CD14-positive monocyte (primary cell): ENCODE results near the gene MAN1C1. TPM values are rescaled to one million over a fixed set of nuclear protein-coding genes. Genes with fewer than 3 reads are reported as not detected.

Source experiments
- DNase-seq, 3 donors: peaks; one replicate each; pipeline ENCODE4 v3.0.0-alpha.2; 2011 to 2022
- H2AFZ ChIP-seq: 2 replicates; pipeline ENCODE4 v1.6.0; 2012; ENCODE audit warnings: mild to moderate bottlenecking, low read depth, low read length, inconsistent platforms; ENCODE audit not compliant: insufficient read depth, poor library complexity, severe bottlenecking
- H3K27ac ChIP-seq, 2 donors: 1 replicate in 1 of 2; 2 replicates in 1 of 2; pipeline ENCODE4 v1.5.1; 2012 to 2013; ENCODE audit warnings: low read length in 2 of 2, control low read depth in 1 of 2, inconsistent platforms in 1 of 2, low read depth in 1 of 2, mild to moderate bottlenecking in 1 of 2
- H3K27me3 ChIP-seq, 2 donors: one replicate each; pipeline versions ENCODE4 v1.6.0 to v1.6.1; 2011 to 2013; ENCODE audit warnings: low read length in 2 of 2; ENCODE audit not compliant: control insufficient read depth in 2 of 2, insufficient read depth in 2 of 2
- H3K36me3 ChIP-seq, 2 donors: replicated peaks in 1 of 2; 1 replicate in 1 of 2; 2 replicates in 1 of 2; pipeline versions ENCODE4 v1.5.1 to v1.6.1; 2012 to 2013; ENCODE audit warnings: low read length in 2 of 2, control low read depth in 1 of 2, inconsistent platforms in 1 of 2, mild to moderate bottlenecking in 1 of 2; ENCODE audit not compliant: insufficient read depth in 2 of 2, control insufficient read depth in 1 of 2
- H3K4me1 ChIP-seq, 2 donors: 1 replicate in 1 of 2; 2 replicates in 1 of 2; pipeline versions ENCODE4 v1.5.1 to v1.6.1; 2012 to 2013; ENCODE audit warnings: low read length in 2 of 2, control low read depth in 1 of 2, inconsistent platforms in 1 of 2, mild to moderate bottlenecking in 1 of 2, moderate library complexity in 1 of 2; ENCODE audit not compliant: insufficient read depth in 2 of 2, control insufficient read depth in 1 of 2
- H3K4me2 ChIP-seq: replicated peaks from 2 replicates; pipeline ENCODE3; 2012; ENCODE audit warnings: low read length, moderate library complexity, mild to moderate bottlenecking; ENCODE audit not compliant: poor library complexity, severe bottlenecking; ENCODE audit errors: extremely low read depth
- H3K4me3 ChIP-seq, 3 experiments: fragments of 200-600 bp in 1 of 3; sonication (generic) in 1 of 3; replicated peaks in 1 of 3; 1 replicate in 2 of 3; 2 replicates in 1 of 3; pipeline ENCODE4 v1.5.1; 2011 to 2013; ENCODE audit warnings: low read length in 3 of 3, mild to moderate bottlenecking in 3 of 3, control low read depth in 2 of 3, low read depth in 2 of 3, inconsistent platforms in 1 of 3, moderate library complexity in 1 of 3
- H3K79me2 ChIP-seq: 2 replicates; pipeline ENCODE4 v1.6.0; 2012; ENCODE audit warnings: mild to moderate bottlenecking, control low read depth, inconsistent platforms, low read length, moderate library complexity; ENCODE audit not compliant: insufficient read depth
- H3K9ac ChIP-seq: 2 replicates; pipeline ENCODE4 v1.6.0; 2017; ENCODE audit warnings: low read length, mild to moderate bottlenecking; ENCODE audit not compliant: insufficient read depth, poor library complexity, severe bottlenecking
- H3K9me3 ChIP-seq, 2 donors: replicated peaks in 1 of 2; 1 replicate in 1 of 2; 2 replicates in 1 of 2; pipeline versions ENCODE4 v1.5.1 to v1.6.1; 2012 to 2013; ENCODE audit warnings: low read length in 2 of 2, control low read depth in 1 of 2; ENCODE audit not compliant: control insufficient read depth in 1 of 2, insufficient read depth in 1 of 2
- H4K20me1 ChIP-seq: 2 replicates; pipeline ENCODE4 v1.6.0; 2012; ENCODE audit warnings: mild to moderate bottlenecking, low read length, control low read depth, moderate library complexity; ENCODE audit not compliant: insufficient read depth
- H3K27ac Mint-ChIP-seq, 7 donors: one replicate each; pipeline ENCODE4 v1.8.0; 2020; ENCODE audit warnings: mild to moderate bottlenecking in 7 of 7, mixed read lengths in 7 of 7, moderate library complexity in 6 of 7, inconsistent platforms in 2 of 7
- H3K27me3 Mint-ChIP-seq, 3 donors: one replicate each; pipeline ENCODE4 v1.8.0; 2021 to 2022; ENCODE audit warnings: low read depth in 3 of 3, mild to moderate bottlenecking in 3 of 3, mixed read lengths in 3 of 3, moderate library complexity in 3 of 3, inconsistent platforms in 1 of 3
- H3K36me3 Mint-ChIP-seq, 2 donors: one replicate each; pipeline ENCODE4 v1.8.0; 2020; ENCODE audit warnings: mixed read lengths in 2 of 2, inconsistent platforms in 1 of 2, mild to moderate bottlenecking in 1 of 2
- H3K4me1 Mint-ChIP-seq: one replicate; pipeline ENCODE4 v1.8.0; 2020; ENCODE audit warnings: mild to moderate bottlenecking, mixed read lengths
- H3K4me3 Mint-ChIP-seq, 2 donors: one replicate each; pipeline ENCODE4 v1.8.0; 2020; ENCODE audit warnings: mild to moderate bottlenecking in 2 of 2, mixed read lengths in 2 of 2, moderate library complexity in 1 of 2
- H3K9me3 Mint-ChIP-seq, 7 donors: one replicate each; pipeline ENCODE4 v1.8.0; 2020 to 2022; ENCODE audit warnings: mixed read lengths in 7 of 7, mild to moderate bottlenecking in 6 of 7, moderate library complexity in 6 of 7, inconsistent platforms in 2 of 7
- CTCF ChIP-seq: fragments of 200-600 bp; IDR thresholded peaks from one replicate; pipeline ENCODE4 v1.8.0; 2022; ENCODE audit warnings: antibody characterized with exemption, mild to moderate bottlenecking
- WGBS: methylation state at CpG from one replicate; pipeline ENCODE4 v1.1.5; 2013; ENCODE audit warnings: missing lambda C conversion rate; ENCODE audit not compliant: insufficient coverage; 5-methylcytosine and 5-hydroxymethylcytosine counted together
- intact Hi-C, 2 donors: fragments of 100-400 bp; cut with micrococcal nuclease; formaldehyde crosslinking; loops; one replicate each; pipeline versions ENCODE4 v1.15.0 to v1.15.1; 2023
- polyA plus RNA-seq, 3 donors: library from polyadenylated mRNA; depleted of rRNA in 1 of 3; unstranded in 2 of 3; stranded (reverse) in 1 of 3; fragments of 300-500 nt in 2 of 3; fragments of >200 nt in 1 of 3; fragmentation: Illumina TruSeq in 2 of 3; gene quantifications; 1 replicate in 2 of 3; 2 replicates in 1 of 3; pipeline ENCODE4 v1.2.3, GENCODE V29; 2012 to 2021

MAN1C1 gene
- polyA plus RNA-seq, 3 donors, result 1.2 to 7.2 (median 1.7) TPM

GRCh38 chr1:25671929-25672328 is 55.3 kb downstream of the MAN1C1 start:
- Mint-ChIP-seq H3K4me3 (no peak overlapping the region), H3K4me1 (peaks cover 5% of the 10 kb centered on the region), H3K27me3 (peaks cover 0 to 3% (median 2%) of the 10 kb centered on the region in 3 donors), H3K36me3 (peaks cover 9 to 12% of the 10 kb centered on the region in 2 donors), H3K27ac (no peak overlapping the region), H3K9me3 (peaks cover 0 to 6% (median 2%) of the 10 kb centered on the region in 7 donors)
- Histone ChIP-seq H3K36me3 (no peaks in the 10 kb centered on the region), H3K9me3 (no peaks in the 10 kb centered on the region), H3K27ac (no peak overlapping the region), H3K9ac (no peak overlapping the region), H3K4me1 (no peaks in the 10 kb centered on the region), H3K4me2 (no peak overlapping the region), H3K4me3 (no peak overlapping the region), H3K79me2 (no peaks in the 10 kb centered on the region), H3K27me3 (no peaks in the 10 kb centered on the region), H2AFZ (no peak overlapping the region), H4K20me1 (peaks cover 22% of the 10 kb centered on the region)
- DNase-seq, result no peak
- intact Hi-C loops, result no loop called here
- 100% methylated on average over 3 of the region's 3 CpGs for WGBS
- no peak for TF ChIP-seq CTCF

GRCh38 chr1:25672763-25673409 is 56.3 kb downstream of the MAN1C1 start:
- Mint-ChIP-seq H3K4me1 (peaks cover 5% of the 10 kb centered on the region), H3K9me3 (peaks cover 0 to 6% (median 2%) of the 10 kb centered on the region in 7 donors), H3K27ac (no peak overlapping the region), H3K4me3 (no peak overlapping the region), H3K36me3 (peaks cover 9 to 12% of the 10 kb centered on the region in 2 donors), H3K27me3 (peaks cover 0 to 3% (median 2%) of the 10 kb centered on the region in 3 donors)
- no peak for DNase-seq
- Histone ChIP-seq H4K20me1 (peaks cover 22% of the 10 kb centered on the region), H3K27ac (no peak overlapping the region), H3K79me2 (no peaks in the 10 kb centered on the region), H2AFZ (no peak overlapping the region), H3K4me1 (no peaks in the 10 kb centered on the region), H3K36me3 (no peaks in the 10 kb centered on the region), H3K4me2 (no peak overlapping the region), H3K9me3 (no peaks in the 10 kb centered on the region), H3K9ac (no peak overlapping the region), H3K4me3 (no peak overlapping the region), H3K27me3 (no peaks in the 10 kb centered on the region)
- no peak for TF ChIP-seq CTCF
- WGBS, result 98% methylated on average over 12 of the region's 13 CpGs
- intact Hi-C loops, result no loop called here
